MM.1S (cell line): ENCODE data around the gene FBXW11.

ENCODE experiments used
- DNase-seq: peaks from one replicate; pipeline ENCODE4 v3.0.0-alpha.2; 2015
- H2AFZ ChIP-seq: fragments of 300-600 bp; sonication (generic); 2 replicates; pipeline ENCODE4 v1.6.0; 2016; ENCODE audit warnings: antibody characterized with exemption, low read length
- H3F3A ChIP-seq: fragments of 300-600 bp; sonication (generic); 2 replicates; pipeline ENCODE4 v1.6.1; 2016; ENCODE audit warnings: mild to moderate bottlenecking, antibody characterized with exemption, low read length, moderate library complexity, mixed read lengths; ENCODE audit not compliant: insufficient read depth
- H3K27ac ChIP-seq: fragments of 300-600 bp; sonication (generic); 2 replicates; pipeline ENCODE4 v1.5.1; 2016; ENCODE audit warnings: mild to moderate bottlenecking, low read length
- H3K27me3 ChIP-seq: fragments of 300-600 bp; sonication (generic); replicated peaks from 2 replicates; pipeline ENCODE4 v1.6.0; 2016; ENCODE audit warnings: low read length; ENCODE audit not compliant: insufficient read depth
- H3K36me3 ChIP-seq: fragments of 300-600 bp; sonication (generic); replicated peaks from 2 replicates; pipeline ENCODE4 v1.6.1; 2016; ENCODE audit warnings: mild to moderate bottlenecking, low read length, mixed read lengths; ENCODE audit not compliant: insufficient read depth
- H3K4me1 ChIP-seq: fragments of 300-600 bp; sonication (generic); 2 replicates; pipeline ENCODE4 v1.6.1; 2016; ENCODE audit warnings: low read length, mixed read lengths
- H3K4me2 ChIP-seq: fragments of 300-600 bp; sonication (generic); 2 replicates; pipeline ENCODE4 v1.6.0; 2016; ENCODE audit warnings: low read depth, low read length
- H3K4me3 ChIP-seq: fragments of 300-600 bp; sonication (generic); 2 replicates; pipeline ENCODE4 v1.5.1; 2016; ENCODE audit warnings: low read length, mixed read lengths
- H3K79me2 ChIP-seq: fragments of 300-600 bp; sonication (generic); 2 replicates; pipeline ENCODE4 v1.6.1; 2016; ENCODE audit warnings: mixed run types, low read length, mixed read lengths
- H3K9ac ChIP-seq: fragments of 300-600 bp; sonication (generic); 2 replicates; pipeline ENCODE4 v1.6.1; 2016; ENCODE audit warnings: low read length, mixed read lengths
- H3K9me2 ChIP-seq: fragments of 300-600 bp; sonication (generic); replicated peaks from 2 replicates; pipeline ENCODE4 v1.6.1; 2016; ENCODE audit warnings: mild to moderate bottlenecking, low read length, mixed read lengths; ENCODE audit not compliant: insufficient read depth
- H3K9me3 ChIP-seq: fragments of 300-600 bp; sonication (generic); replicated peaks from 2 replicates; pipeline ENCODE4 v1.6.1; 2016; ENCODE audit warnings: mild to moderate bottlenecking, low read length, mixed read lengths; ENCODE audit not compliant: insufficient read depth
- H4K20me1 ChIP-seq: fragments of 300-600 bp; sonication (generic); 2 replicates; pipeline ENCODE4 v1.6.1; 2016; ENCODE audit warnings: mild to moderate bottlenecking, low read length, moderate library complexity, mixed read lengths; ENCODE audit not compliant: insufficient read depth
- EZH2 ChIP-seq: fragments of 300-600 bp; sonication (generic); optimal IDR thresholded peaks from 2 replicates; pipeline ENCODE3; 2017; ENCODE audit warnings: low read depth, mild to moderate bottlenecking, antibody characterized with exemption, low read length, mixed read lengths
- EZH2phosphoT487 ChIP-seq: fragments of 300-600 bp; sonication (generic); IDR thresholded peaks from 2 replicates; pipeline ENCODE4 v1.6.1; 2018; ENCODE audit warnings: antibody characterized with exemption, low read length
- TF ChIP-seq, protein P1 (sequence below): fragments of 300-600 bp; sonication (generic); IDR thresholded peaks from 2 replicates; pipeline ENCODE4 v1.5.1; 2016; ENCODE audit warnings: antibody characterized with exemption, low read length, mixed read lengths

Gene FBXW11

DNA sequence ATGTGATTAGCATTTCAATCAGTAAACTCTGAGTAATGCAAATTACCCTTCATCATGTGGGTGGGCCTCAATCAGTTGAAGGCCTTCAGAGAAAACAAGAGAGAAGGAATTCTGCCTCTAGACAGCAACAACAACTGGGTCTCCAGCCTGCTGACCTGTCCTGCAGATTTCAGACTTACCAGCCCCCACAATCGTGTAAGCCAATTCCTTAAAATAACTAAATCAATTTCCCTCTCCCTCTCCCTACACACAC is 41.7 kb upstream of the FBXW11 start:
- no peak overlapping the region for H3K9ac ChIP-seq
- TF ChIP-seq EZH2phosphoT487 (no peak), EZH2 (no peak)
- TF ChIP-seq, protein P1, sequence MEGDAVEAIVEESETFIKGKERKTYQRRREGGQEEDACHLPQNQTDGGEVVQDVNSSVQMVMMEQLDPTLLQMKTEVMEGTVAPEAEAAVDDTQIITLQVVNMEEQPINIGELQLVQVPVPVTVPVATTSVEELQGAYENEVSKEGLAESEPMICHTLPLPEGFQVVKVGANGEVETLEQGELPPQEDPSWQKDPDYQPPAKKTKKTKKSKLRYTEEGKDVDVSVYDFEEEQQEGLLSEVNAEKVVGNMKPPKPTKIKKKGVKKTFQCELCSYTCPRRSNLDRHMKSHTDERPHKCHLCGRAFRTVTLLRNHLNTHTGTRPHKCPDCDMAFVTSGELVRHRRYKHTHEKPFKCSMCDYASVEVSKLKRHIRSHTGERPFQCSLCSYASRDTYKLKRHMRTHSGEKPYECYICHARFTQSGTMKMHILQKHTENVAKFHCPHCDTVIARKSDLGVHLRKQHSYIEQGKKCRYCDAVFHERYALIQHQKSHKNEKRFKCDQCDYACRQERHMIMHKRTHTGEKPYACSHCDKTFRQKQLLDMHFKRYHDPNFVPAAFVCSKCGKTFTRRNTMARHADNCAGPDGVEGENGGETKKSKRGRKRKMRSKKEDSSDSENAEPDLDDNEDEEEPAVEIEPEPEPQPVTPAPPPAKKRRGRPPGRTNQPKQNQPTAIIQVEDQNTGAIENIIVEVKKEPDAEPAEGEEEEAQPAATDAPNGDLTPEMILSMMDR, result no peak

DNA sequence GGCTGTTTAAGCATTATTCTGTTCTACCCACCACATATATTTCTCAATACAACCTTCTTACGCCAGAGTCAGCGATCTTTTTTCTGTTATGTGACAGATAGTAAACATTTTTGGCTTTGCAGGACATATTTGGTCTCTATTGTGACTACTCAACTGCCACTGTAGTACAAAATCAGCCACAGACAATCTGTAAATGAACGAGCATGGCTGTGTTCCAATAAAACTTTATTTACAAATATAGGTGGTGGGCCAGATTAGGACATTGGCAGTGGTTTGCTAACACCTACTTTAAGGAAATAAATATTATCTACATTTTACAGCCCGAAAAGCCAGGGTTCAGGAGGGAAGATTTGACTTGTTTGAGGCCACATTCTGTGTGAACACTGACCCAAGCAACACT is 40.2 kb upstream of the FBXW11 start:
- Histone ChIP-seq H2AFZ (no peak overlapping the region), H3K36me3 (peaks cover 5% of the 10 kb centered on the region; the same call in 1 of the 2 replicates), H3K27ac (no peak overlapping the region), H3K4me1 (no peaks in the 10 kb centered on the region), H3K9me2 (no peaks in the 10 kb centered on the region), H3K4me3 (no peak overlapping the region), H3K9ac (no peak overlapping the region), H3K9me3 (no peaks in the 10 kb centered on the region), H3K4me2 (no peak overlapping the region), H3F3A (no peaks in the 10 kb centered on the region), H3K79me2 (no peaks in the 10 kb centered on the region), H3K27me3 (no peaks in the 10 kb centered on the region), H4K20me1 (no peaks in the 10 kb centered on the region)
- no peak for DNase-seq
- TF ChIP-seq EZH2phosphoT487 (no peak), EZH2 (no peak)
- TF ChIP-seq, protein P1, result no peak

More for the DNA sequence above, 41.7 kb upstream of the FBXW11 start:
- DNase-seq, result no peak
- Histone ChIP-seq H3K9me2 (no peaks in the 10 kb centered on the region), H3K79me2 (no peaks in the 10 kb centered on the region), H3K4me1 (no peaks in the 10 kb centered on the region), H3K9me3 (no peaks in the 10 kb centered on the region), H3K36me3 (peaks cover 5% of the 10 kb centered on the region; the same call in 1 of the 2 replicates), H3K4me3 (no peak overlapping the region), H3K27ac (no peak overlapping the region), H3F3A (no peaks in the 10 kb centered on the region), H4K20me1 (no peaks in the 10 kb centered on the region), H3K27me3 (no peaks in the 10 kb centered on the region), H3K4me2 (no peak overlapping the region), H2AFZ (no peak overlapping the region)

DNA sequence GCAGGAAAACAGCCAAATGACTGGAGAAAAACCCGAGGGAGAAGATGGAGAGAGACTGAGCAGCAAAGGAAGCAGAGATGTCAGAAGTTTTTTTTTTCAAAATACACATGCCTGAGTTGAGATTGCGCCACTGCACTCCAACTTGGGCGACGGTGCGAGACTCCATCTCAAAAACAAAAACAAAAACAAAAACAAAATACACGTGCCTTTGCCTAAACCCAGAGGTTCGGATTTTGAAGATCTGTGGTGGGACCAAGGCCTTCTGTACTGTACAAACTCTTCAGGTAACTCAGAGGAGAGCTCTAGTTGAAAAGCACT is 38.8 kb upstream of the FBXW11 start:
- Histone ChIP-seq H3K27me3 (no peaks in the 10 kb centered on the region), H3K27ac (no peak overlapping the region), H3K9me3 (no peaks in the 10 kb centered on the region), H3K9me2 (no peaks in the 10 kb centered on the region), H3K79me2 (no peaks in the 10 kb centered on the region), H2AFZ (no peak overlapping the region), H3K36me3 (peaks cover 3% of the 10 kb centered on the region; the same call in 1 of the 2 replicates), H3K4me1 (no peaks in the 10 kb centered on the region), H3K4me2 (no peak overlapping the region), H3F3A (no peaks in the 10 kb centered on the region), H3K4me3 (no peak overlapping the region), H4K20me1 (no peaks in the 10 kb centered on the region), H3K9ac (no peak overlapping the region)
- TF ChIP-seq, protein P1, result no peak
- TF ChIP-seq EZH2 (no peak), EZH2phosphoT487 (no peak)
- DNase-seq, result no peak
